GOT3 (cell line): ENCODE data around the gene TMEM151B.
"Not testable (repeated sequence)": the region's sequence is repeated elsewhere in the genome, so short reads cannot be mapped to it uniquely, and the experiment has no call there.

Source experiments
- DNase-seq: peaks from one replicate; lab custom pipeline; 2025; ENCODE audit warnings: mixed read lengths; lab: John Stamatoyannopoulos, UW

The TMEM151B gene

GRCh38 chr6:44304282-44305199 lies 34.3 kb downstream of the TMEM151B start:
- no peak for DNase-seq

GRCh38 chr6:44305200-44305725 lies 35.0 kb downstream of the TMEM151B start:
- no peak for DNase-seq

- DNase-seq, result no peak
These were observed 36.5 kb downstream of the TMEM151B start for GRCh38 chr6:44306710-44307109.

GRCh38 chr6:44307217-44307616 lies 37.0 kb downstream of the TMEM151B start:
- no peak for DNase-seq

- DNase-seq, result no peak
These were observed 38.8 kb downstream of the TMEM151B start for GRCh38 chr6:44309092-44309491.

- DNase-seq, result no peak
These were observed 39.4 kb downstream of the TMEM151B start for GRCh38 chr6:44309631-44310030.

GRCh38 chr6:44310241-44310640 lies 40.0 kb downstream of the TMEM151B start:
- no peak for DNase-seq

GRCh38 chr6:44311304-44311703 lies 41.1 kb downstream of the TMEM151B start:
- DNase-seq, result no peak

GRCh38 chr6:44311767-44312166 lies 41.5 kb downstream of the TMEM151B start:
- DNase-seq, result no peak

GRCh38 chr6:44312901-44313788 lies 42.9 kb downstream of the TMEM151B start, which contains the start of gene AARS2:
Gene AARS2 (minus strand): TSS chr6:44313347. CDS start chr6:44313323, 24 bp downstream.
- DNase-seq, result peak; percentile 70

- DNase-seq, result not testable (repeated sequence)
These were observed 44.4 kb downstream of the TMEM151B start for GRCh38 chr6:44314657-44315056.

- DNase-seq, result no peak
These were observed 45.3 kb downstream of the TMEM151B start for GRCh38 chr6:44315516-44315915.

GRCh38 chr6:44315951-44316350 lies 45.7 kb downstream of the TMEM151B start:
- DNase-seq, result no peak

- no peak for DNase-seq
These were observed 46.2 kb downstream of the TMEM151B start for GRCh38 chr6:44316481-44316880.

GRCh38 chr6:44317136-44317631 lies 46.9 kb downstream of the TMEM151B start:
- DNase-seq, result not testable (repeated sequence)

GRCh38 chr6:44321210-44321609 lies 51.0 kb downstream of the TMEM151B start:
- DNase-seq, result no peak

GRCh38 chr6:44327096-44327495 lies 56.8 kb downstream of the TMEM151B start:
- no peak for DNase-seq

- no peak for DNase-seq
These were observed 57.5 kb downstream of the TMEM151B start for GRCh38 chr6:44327760-44328159.

- DNase-seq, result not testable (repeated sequence)
These were observed 58.0 kb downstream of the TMEM151B start for GRCh38 chr6:44328203-44328602.

GRCh38 chr6:44329858-44330257 lies 59.6 kb downstream of the TMEM151B start:
- no peak for DNase-seq

- no peak for DNase-seq
These were observed 62.3 kb downstream of the TMEM151B start for GRCh38 chr6:44332585-44332984.

- no peak for DNase-seq
These were observed 63.1 kb downstream of the TMEM151B start for GRCh38 chr6:44333273-44333919.
